ENCODE data around the gene WHAMM.
"Not testable (repeated sequence)": the region's sequence is repeated elsewhere in the genome, so short reads cannot be mapped to it uniquely, and the experiment has no call there.

WHAMM gene

GRCh38 chr15:82839136-82839535 lies 29.7 kb downstream of the WHAMM start:
- no peak for DNase-seq

GRCh38 chr15:82840166-82840565 lies 30.7 kb downstream of the WHAMM start:
- DNase-seq: no peak

GRCh38 chr15:82843566-82843965 lies 34.1 kb downstream of the WHAMM start:
- DNase-seq: no peak

GRCh38 chr15:82845686-82846085 lies 36.3 kb downstream of the WHAMM start:
- DNase-seq: no peak

GRCh38 chr15:82846621-82847020 lies 37.2 kb downstream of the WHAMM start:
- DNase-seq: no peak

- no peak for DNase-seq
These were observed 38.3 kb downstream of the WHAMM start for GRCh38 chr15:82847703-82848102.

GRCh38 chr15:82848241-82848993 lies 39.0 kb downstream of the WHAMM start:
- no peak for DNase-seq

GRCh38 chr15:82849556-82850512 lies 40.4 kb downstream of the WHAMM start:
- peak; percentile 83 for DNase-seq

- no peak for DNase-seq
These were observed 41.3 kb downstream of the WHAMM start for GRCh38 chr15:82850731-82851130.

- no peak for DNase-seq
These were observed 42.0 kb downstream of the WHAMM start for GRCh38 chr15:82851306-82851850.

GRCh38 chr15:82851981-82852511 lies 42.6 kb downstream of the WHAMM start:
- no peak for DNase-seq

- no peak for DNase-seq
These were observed 43.6 kb downstream of the WHAMM start for GRCh38 chr15:82852941-82853561.

GRCh38 chr15:82854554-82854953 lies 45.1 kb downstream of the WHAMM start:
- DNase-seq: no peak

- DNase-seq: no peak
These were observed 46.1 kb downstream of the WHAMM start for GRCh38 chr15:82855286-82856100.

GRCh38 chr15:82856397-82857170 lies 47.2 kb downstream of the WHAMM start:
- DNase-seq: no peak

GRCh38 chr15:82858932-82859331 lies 49.5 kb downstream of the WHAMM start:
- no peak for DNase-seq

GRCh38 chr15:82862886-82863285 lies 53.5 kb downstream of the WHAMM start:
- no peak for DNase-seq

GRCh38 chr15:82864967-82865366 lies 55.5 kb downstream of the WHAMM start:
- DNase-seq: no peak

GRCh38 chr15:82865581-82865980 lies 56.2 kb downstream of the WHAMM start:
- DNase-seq: not testable (repeated sequence)

- DNase-seq: not testable (repeated sequence)
These were observed 56.6 kb downstream of the WHAMM start for GRCh38 chr15:82865981-82866380.

GRCh38 chr15:82870727-82871320 lies 61.4 kb downstream of the WHAMM start:
- no peak for DNase-seq
